Measurements from ENCODE around the gene FAM131A. TPM values are rescaled to one million over a fixed set of nuclear protein-coding genes. Genes with fewer than 3 reads are reported as not detected.

Gene FAM131A
- polyA plus RNA-seq, 3 donors from 2014 or later, result 2.4 to 3.0 (median 2.8) TPM

DNA sequence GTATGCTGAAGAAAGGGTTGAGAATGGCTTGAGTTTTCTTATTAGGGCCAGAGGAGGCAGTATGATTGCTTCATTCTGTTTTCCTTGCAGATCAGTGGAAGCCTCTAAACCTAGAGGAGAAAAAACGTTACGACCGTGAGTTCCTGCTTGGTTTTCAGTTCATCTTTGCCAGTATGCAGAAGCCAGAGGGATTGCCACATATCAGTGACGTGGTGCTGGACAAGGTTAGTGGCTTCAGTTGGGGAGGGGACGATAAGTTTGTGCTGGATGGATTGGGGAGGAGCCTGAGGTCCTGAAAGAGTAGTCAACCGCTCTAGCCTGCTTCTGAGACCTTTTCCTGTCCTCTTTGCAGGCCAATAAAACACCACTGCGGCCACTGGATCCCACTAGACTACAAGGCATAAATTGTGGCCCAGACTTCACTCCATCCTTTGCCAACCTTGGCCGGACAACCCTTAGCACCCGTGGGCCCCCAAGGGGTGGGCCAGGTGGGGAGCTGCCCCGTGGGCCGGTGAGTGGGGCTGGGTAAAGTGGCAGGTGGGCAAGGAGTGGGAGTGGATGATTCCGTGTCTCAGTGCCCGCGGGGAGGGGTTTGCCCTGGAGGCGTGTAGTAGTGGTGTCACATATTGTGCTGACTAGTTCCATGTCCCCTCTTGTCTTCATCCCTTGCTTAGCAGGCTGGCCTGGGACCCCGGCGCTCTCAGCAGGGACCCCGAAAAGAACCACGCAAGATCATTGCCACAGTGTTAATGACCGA is 14.5 kb upstream of the FAM131A start:
- DNase-seq, result no peak
- Mint-ChIP-seq H3K36me3 (peaks cover 36 to 71% (median 36%) of the 10 kb centered on the region in 3 donors), H3K27ac (peak overlapping the region in 3 of 6 donors; percentile 61 to 77 (median 64)), H3K27me3 (ENCODE audit: low read depth in 3 of 3) (peaks cover 4 to 8% (median 7%) of the 10 kb centered on the region in 3 donors), H3K4me1 (peaks cover 14 to 16% of the 10 kb centered on the region in 2 donors), H3K4me3 (no peak overlapping the region), H3K9me3 (no peaks in the 10 kb centered on the region)

DNA sequence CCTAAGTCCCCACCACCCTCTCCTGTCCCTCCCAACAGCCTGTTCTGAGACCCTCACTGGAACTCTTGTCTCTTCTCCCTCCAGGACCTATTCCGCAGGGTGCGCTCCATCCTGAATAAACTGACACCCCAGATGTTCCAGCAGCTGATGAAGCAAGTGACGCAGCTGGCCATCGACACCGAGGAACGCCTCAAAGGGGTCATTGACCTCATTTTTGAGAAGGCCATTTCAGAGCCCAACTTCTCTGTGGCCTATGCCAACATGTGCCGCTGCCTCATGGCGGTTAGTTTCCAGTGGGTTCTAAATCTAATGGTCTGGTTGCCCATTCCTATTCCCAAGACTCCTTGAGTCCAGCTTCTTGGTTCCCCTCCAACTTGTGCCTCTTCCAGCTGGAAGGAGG is 13.7 kb upstream of the FAM131A start:
- H3K4me3 Mint-ChIP-seq, result no peak overlapping the region
- H3K9me3 Mint-ChIP-seq, result no peaks in the 10 kb centered on the region
- H3K36me3 Mint-ChIP-seq, result peaks cover 38 to 74% (median 39%) of the 10 kb centered on the region in 3 donors
- H3K27me3 Mint-ChIP-seq (ENCODE audit: low read depth in 3 of 3), result peaks cover 4 to 8% (median 7%) of the 10 kb centered on the region in 3 donors
- no peak overlapping the region for H3K27ac Mint-ChIP-seq
- H3K4me1 Mint-ChIP-seq, result peaks cover 11 to 12% of the 10 kb centered on the region in 2 donors
- no peak for DNase-seq

DNA sequence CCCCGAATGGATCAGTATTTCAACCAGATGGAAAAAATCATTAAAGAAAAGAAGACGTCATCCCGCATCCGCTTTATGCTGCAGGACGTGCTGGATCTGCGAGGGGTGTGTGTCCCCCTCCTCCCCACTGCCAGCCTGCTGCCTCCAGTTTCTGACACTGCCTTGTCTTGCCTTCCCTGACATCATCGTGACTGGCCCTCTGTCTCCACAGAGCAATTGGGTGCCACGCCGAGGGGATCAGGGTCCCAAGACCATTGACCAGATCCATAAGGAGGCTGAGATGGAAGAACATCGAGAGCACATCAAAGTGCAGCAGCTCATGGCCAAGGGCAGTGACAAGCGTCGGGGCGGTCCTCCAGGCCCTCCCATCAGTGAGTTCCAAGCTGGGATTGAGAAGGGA is 12.1 kb upstream of the FAM131A start:
- H3K27ac Mint-ChIP-seq, result peak overlapping the region in 3 of 6 donors; percentile 9 to 62 (median 22)
- H3K4me1 Mint-ChIP-seq, result peaks cover 0 to 4% of the 10 kb centered on the region in 2 donors
- peaks cover 43 to 85% (median 47%) of the 10 kb centered on the region in 3 donors for H3K36me3 Mint-ChIP-seq
- H3K4me3 Mint-ChIP-seq, result no peak overlapping the region
- H3K9me3 Mint-ChIP-seq, result no peaks in the 10 kb centered on the region
- peaks cover 2 to 8% (median 4%) of the 10 kb centered on the region in 3 donors for H3K27me3 Mint-ChIP-seq (ENCODE audit: low read depth in 3 of 3)
- DNase-seq, result no peak

DNA sequence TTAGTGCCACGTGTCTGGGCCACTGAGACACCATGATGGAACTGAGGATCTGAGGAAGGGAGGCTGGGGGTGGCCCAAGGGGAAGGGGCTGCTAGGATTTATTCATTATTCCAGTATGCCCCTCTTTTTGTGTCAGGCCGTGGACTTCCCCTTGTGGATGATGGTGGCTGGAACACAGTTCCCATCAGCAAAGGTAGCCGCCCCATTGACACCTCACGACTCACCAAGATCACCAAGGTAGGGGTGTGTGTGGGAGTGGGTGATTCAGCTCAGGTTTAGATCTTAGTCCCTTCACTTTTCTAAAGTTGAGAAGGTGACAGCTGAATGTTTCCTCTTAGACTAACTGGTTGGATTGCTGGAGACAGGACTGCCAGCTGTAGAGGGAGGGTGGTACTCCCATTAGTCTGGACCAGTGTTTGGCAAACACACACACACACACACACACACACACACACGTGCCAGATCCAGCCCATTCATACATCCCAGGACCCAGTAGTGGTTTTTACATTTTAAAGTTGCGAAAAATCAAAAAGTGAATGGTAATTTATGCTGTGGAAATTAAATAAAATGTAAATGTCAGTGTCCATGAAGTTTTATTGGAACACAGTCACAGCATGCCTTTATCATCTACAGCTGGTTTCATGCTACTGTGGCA is 11.6 kb upstream of the FAM131A start:
- Mint-ChIP-seq H3K27ac (peak overlapping the region in 1 of 6 donors; percentile 22), H3K9me3 (no peaks in the 10 kb centered on the region), H3K27me3 (ENCODE audit: low read depth in 3 of 3) (peaks cover 2 to 8% (median 4%) of the 10 kb centered on the region in 3 donors), H3K4me1 (peaks cover 0 to 4% of the 10 kb centered on the region in 2 donors), H3K36me3 (peaks cover 42 to 83% (median 47%) of the 10 kb centered on the region in 3 donors), H3K4me3 (no peak overlapping the region)
- no peak for DNase-seq

DNA sequence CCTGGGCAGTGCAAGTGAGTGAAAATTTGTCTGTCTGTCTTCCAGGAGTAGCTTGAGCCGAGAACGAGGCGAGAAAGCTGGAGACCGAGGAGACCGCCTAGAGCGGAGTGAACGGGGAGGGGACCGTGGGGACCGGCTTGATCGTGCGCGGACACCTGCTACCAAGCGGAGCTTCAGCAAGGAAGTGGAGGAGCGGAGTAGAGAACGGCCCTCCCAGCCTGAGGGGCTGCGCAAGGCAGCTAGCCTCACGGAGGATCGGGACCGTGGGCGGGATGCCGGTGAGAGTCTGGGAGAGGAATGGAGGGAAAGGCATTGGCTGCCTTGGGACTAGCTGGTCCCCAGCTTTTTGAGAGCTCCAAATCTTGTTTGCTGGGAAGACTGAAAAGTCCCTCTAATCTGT is 10.2 kb upstream of the FAM131A start:
- H3K9me3 Mint-ChIP-seq, result no peaks in the 10 kb centered on the region
- peak overlapping the region in 2 of 6 donors; percentile 6 to 55 for H3K27ac Mint-ChIP-seq
- no peak overlapping the region for H3K4me3 Mint-ChIP-seq

DNA sequence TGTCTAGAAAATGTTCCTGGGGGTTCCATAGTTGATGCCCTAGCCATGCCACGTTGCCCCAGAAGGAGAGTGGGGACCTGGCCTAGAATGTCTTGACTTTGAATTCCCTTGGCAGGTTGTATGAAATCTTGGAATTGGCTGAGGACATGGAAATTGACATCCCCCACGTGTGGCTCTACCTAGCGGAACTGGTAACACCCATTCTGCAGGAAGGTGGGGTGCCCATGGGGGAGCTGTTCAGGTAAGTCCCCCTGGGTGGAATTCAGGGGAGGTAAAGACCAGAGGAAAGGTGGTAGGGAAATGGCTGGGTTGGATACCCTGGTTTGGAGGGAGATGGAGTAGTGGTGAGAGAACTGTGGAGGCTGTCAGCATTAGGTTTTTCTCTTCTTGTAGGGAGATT is 8.9 kb upstream of the FAM131A start:
- Mint-ChIP-seq H3K27ac (peak overlapping the region in 2 of 6 donors; percentile 34 to 39), H3K36me3 (peaks cover 36 to 81% (median 48%) of the 10 kb centered on the region in 3 donors), H3K27me3 (ENCODE audit: low read depth in 3 of 3) (peaks cover 2 to 7% (median 2%) of the 10 kb centered on the region in 3 donors), H3K9me3 (no peaks in the 10 kb centered on the region), H3K4me3 (no peak overlapping the region), H3K4me1 (peaks cover 0 to 2% of the 10 kb centered on the region in 2 donors)
- DNase-seq, result no peak

More for the DNA sequence above, 10.2 kb upstream of the FAM131A start:
- H3K36me3 Mint-ChIP-seq, result peaks cover 34 to 82% (median 47%) of the 10 kb centered on the region in 3 donors
- peaks cover 0 to 2% of the 10 kb centered on the region in 2 donors for H3K4me1 Mint-ChIP-seq
- H3K27me3 Mint-ChIP-seq (ENCODE audit: low read depth in 3 of 3), result peaks cover 2 to 8% (median 2%) of the 10 kb centered on the region in 3 donors
- DNase-seq, result no peak

DNA sequence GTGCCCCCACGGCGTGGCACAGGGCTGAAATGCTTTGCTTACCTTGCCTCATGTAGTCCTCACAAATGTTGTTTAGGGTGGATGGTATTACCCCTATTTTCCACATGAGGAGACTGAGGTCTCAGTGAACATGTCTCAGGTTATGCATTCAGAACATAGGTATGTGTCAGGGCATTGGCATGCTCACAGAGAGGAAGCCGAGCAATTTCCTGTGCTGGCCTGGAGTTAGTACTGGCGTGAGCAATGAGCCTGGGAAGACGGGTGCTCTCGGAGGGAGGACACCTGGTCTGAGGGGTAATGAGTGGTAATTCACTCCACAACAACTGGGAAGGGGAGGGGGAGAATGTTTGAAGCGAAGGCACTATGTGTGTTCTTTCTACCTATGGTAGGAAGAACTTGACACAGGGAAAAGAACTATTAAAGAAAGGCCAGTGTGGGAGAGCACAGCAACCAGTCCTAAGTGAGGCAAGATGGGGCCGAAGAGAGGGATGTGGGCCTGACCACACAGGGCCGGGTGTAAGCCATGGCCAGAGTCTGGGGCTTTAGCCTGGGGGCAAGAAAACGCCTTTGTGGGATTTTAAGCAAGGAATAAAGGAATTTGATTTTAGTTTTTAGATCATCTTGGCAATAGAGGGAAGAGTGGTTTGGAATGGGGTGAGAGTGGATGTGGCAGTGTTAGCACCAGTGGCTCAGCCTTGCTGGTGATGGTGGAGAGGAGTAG is 4.9 kb upstream of the FAM131A start:
- H3K9me3 Mint-ChIP-seq, result no peaks in the 10 kb centered on the region

DNA sequence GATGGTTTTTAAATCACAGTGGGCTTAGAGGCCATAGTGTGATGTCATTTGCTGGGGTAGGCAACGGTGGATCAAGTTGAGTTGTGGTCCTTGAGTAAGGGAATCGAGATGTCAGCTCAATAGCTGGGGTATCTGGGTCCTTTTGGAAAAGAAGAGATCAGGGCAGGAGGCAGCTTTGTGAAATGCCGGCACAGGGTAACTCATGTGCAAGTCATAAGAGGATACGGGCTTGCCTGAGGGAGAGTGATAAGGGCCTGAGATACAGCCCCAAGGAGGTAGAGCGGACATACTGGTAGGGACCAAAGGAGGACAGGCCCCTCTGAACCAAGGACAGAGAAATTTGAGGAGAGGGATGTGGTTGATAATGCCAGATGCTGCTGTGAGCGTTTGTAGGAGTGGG is 4.2 kb upstream of the FAM131A start:
- peaks cover 20 to 25% of the 10 kb centered on the region in 2 donors for H3K4me1 Mint-ChIP-seq
- no peak for DNase-seq
- no peaks in the 10 kb centered on the region for H3K9me3 Mint-ChIP-seq
- H3K27me3 Mint-ChIP-seq (ENCODE audit: low read depth in 3 of 3), result peaks cover 2 to 7% (median 7%) of the 10 kb centered on the region in 3 donors
- peaks cover 16 to 50% (median 22%) of the 10 kb centered on the region in 3 donors for H3K36me3 Mint-ChIP-seq
- H3K4me3 Mint-ChIP-seq, result no peak overlapping the region
- H3K27ac Mint-ChIP-seq, result peak overlapping the region; percentile 41 to 97 (median 90)

More for the DNA sequence above, 4.9 kb upstream of the FAM131A start:
- DNase-seq, result no peak
- H3K4me1 Mint-ChIP-seq, result peaks cover 15 to 19% of the 10 kb centered on the region in 2 donors
- H3K4me3 Mint-ChIP-seq, result peak overlapping the region in 1 of 5 donors; percentile 1
- H3K27me3 Mint-ChIP-seq (ENCODE audit: low read depth in 3 of 3), result peaks cover 2 to 5% (median 5%) of the 10 kb centered on the region in 3 donors
- H3K27ac Mint-ChIP-seq, result peak overlapping the region; percentile 5 to 97 (median 90)
- H3K36me3 Mint-ChIP-seq, result peaks cover 16 to 55% (median 22%) of the 10 kb centered on the region in 3 donors

DNA sequence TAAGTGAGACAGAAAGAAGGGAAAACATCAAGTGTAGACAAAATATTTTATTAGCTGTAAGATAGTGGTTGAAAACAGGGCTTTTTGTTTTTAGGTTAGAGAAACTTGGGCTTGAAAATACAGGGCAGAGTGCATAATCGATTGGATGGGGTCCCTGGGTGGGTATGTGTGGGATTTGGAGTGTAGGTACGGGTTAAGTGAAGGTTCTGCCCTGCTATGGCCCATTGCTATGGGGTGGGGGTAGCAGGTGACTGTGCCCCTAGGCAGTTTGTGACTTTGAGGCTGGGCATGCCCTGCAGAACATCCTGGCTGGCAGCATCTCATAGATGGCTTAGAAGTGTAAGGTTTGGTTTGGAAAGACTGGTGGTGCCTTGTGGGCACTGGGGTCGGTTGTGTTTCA is 3.7 kb upstream of the FAM131A start:
- peak overlapping the region; percentile 41 to 97 (median 90) for H3K27ac Mint-ChIP-seq
- H3K36me3 Mint-ChIP-seq, result peaks cover 13 to 45% (median 19%) of the 10 kb centered on the region in 3 donors
- peak overlapping the region in 2 of 5 donors; percentile 1 to 2 for H3K4me3 Mint-ChIP-seq
- no peak for DNase-seq
- H3K27me3 Mint-ChIP-seq (ENCODE audit: low read depth in 3 of 3), result peaks cover 2 to 7% (median 7%) of the 10 kb centered on the region in 3 donors
- no peaks in the 10 kb centered on the region for H3K9me3 Mint-ChIP-seq
- peaks cover 21 to 25% of the 10 kb centered on the region in 2 donors for H3K4me1 Mint-ChIP-seq

DNA sequence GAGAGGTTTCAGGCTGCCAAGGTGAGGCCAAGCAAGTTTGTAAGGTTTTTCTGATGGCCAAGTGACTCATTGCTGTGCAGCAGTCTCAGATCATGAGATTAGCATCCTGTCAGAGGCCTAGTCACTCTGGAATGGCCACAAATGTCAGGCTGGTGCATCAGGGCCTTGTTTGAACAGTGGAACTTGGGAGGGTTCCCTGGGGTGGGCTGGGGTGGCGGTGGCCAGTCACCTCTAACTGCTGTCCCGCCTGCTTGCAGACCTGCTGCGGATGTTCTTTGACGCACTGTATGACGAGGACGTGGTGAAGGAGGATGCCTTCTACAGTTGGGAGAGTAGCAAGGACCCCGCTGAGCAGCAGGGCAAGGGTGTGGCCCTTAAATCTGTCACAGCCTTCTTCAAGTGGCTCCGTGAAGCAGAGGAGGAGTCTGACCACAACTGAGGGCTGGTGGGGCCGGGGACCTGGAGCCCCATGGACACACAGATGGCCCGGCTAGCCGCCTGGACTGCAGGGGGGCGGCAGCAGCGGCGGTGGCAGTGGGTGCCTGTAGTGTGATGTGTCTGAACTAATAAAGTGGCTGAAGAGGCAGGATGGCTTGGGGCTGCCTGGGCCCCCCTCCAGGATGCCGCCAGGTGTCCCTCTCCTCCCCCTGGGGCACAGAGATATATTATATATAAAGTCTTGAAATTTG is 2.8 kb upstream of the FAM131A start:
- DNase-seq, result peak in 2 of 3 donors; percentile 18 to 21
- H3K4me3 Mint-ChIP-seq, result peak overlapping the region in 4 of 5 donors; percentile 2 to 86 (median 34)
- H3K4me1 Mint-ChIP-seq, result peaks cover 21 to 25% of the 10 kb centered on the region in 2 donors
- H3K27me3 Mint-ChIP-seq (ENCODE audit: low read depth in 3 of 3), result peaks cover 2 to 7% (median 7%) of the 10 kb centered on the region in 3 donors
- H3K9me3 Mint-ChIP-seq, result peaks cover 0 to 1% (median 0%) of the 10 kb centered on the region in 6 donors
- peak overlapping the region; percentile 41 to 97 (median 96) for H3K27ac Mint-ChIP-seq
- H3K36me3 Mint-ChIP-seq, result peaks cover 9 to 37% (median 12%) of the 10 kb centered on the region in 3 donors

DNA sequence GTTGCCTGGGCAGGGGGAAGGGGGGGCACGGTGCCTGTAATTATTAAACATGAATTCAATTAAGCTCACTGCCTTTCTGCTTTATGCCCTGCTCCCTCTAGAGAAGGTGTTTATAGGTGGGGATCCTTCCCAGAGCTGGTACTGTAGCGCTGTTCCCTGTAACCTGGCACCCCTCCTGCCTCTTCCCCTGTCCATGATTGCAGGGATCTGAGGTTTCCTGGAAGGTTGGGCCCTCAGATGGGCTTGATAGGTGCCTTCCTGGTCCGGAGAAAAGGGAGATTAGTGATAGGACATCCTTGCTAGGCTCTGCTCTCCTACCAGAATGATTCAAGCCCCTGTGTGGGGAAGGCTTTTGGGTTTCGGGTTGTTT is 2.1 kb upstream of the FAM131A start:
- Mint-ChIP-seq H3K4me1 (peaks cover 21 to 25% of the 10 kb centered on the region in 2 donors), H3K36me3 (peaks cover 9 to 35% (median 9%) of the 10 kb centered on the region in 3 donors), H3K4me3 (peak overlapping the region; percentile 85 to 96 (median 89)), H3K9me3 (peaks cover 0 to 1% (median 0%) of the 10 kb centered on the region in 6 donors), H3K27me3 (ENCODE audit: low read depth in 3 of 3) (peaks cover 2 to 7% (median 7%) of the 10 kb centered on the region in 3 donors), H3K27ac (peak overlapping the region; percentile 92 to 97 (median 96))
- no peak for DNase-seq

DNA sequence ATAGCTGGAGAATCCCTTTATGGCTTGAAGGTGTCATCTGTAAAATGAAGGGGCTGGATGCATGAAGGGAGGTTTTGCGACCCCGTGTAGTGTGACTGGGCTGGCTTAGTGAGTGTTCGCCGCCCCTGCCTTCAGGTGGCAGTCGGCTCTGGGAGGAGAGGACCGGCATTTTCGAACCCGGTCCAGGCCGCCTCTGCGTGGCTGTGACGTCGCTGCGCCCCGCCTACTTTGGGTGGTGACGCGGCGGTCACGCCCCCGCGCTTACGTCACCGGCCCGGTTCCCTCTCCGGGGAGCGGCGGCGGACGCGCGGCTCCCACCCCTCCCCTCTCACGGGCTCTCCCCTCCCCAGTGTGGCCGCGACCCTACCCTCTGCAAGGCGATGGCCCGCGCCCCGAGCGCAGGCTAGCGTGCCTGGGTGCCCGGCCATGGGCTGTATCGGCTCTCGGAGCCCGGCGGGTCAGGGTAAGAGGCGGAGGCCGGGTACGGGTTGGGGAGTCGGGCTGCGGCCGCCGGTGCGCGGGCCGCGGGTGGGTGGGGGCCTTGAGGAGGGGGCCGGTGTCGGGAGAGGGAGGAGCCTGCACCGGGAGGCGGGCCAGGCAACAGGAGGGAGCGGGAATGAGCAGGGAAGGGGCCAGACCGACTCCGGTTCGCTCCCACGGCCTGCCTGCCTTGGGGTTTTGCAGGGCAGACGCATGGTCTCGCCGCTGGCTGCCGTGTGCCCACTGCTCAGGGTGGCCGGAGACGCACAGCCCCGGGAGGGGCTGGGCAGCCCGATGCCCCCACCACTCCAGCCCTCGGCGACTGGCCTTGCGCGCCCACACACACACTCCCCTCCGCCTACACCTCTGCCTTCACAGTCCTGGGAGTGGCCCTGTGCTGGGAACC is 1.5 kb upstream of the FAM131A start:
- H3K36me3 Mint-ChIP-seq, result peaks cover 9 to 31% (median 9%) of the 10 kb centered on the region in 3 donors
- H3K4me3 Mint-ChIP-seq, result peak overlapping the region; percentile 86 to 96 (median 90)
- H3K4me1 Mint-ChIP-seq, result peaks cover 21 to 25% of the 10 kb centered on the region in 2 donors
- peak; percentile 86 to 88 (median 87) for DNase-seq
- H3K27ac Mint-ChIP-seq, result peak overlapping the region; percentile 92 to 97 (median 96)
- H3K27me3 Mint-ChIP-seq (ENCODE audit: low read depth in 3 of 3), result peaks cover 2 to 7% (median 7%) of the 10 kb centered on the region in 3 donors
- peaks cover 0 to 1% (median 0%) of the 10 kb centered on the region in 6 donors for H3K9me3 Mint-ChIP-seq

Data from immature natural killer cell (primary cell).